RWPE2 (cell line): ENCODE data around the gene PITPNM3.

ENCODE experiments used
- ATAC-seq: fragments of 200-7000 bp; cut with Tn5 transposase; 3 replicates; pipeline ENCODE4 v1.9.1; 2021; ENCODE audit warnings: low read depth
- DNase-seq: peaks from one replicate; pipeline ENCODE4 v3.0.0-alpha.2; 2020; ENCODE audit warnings: low spot score
- H3K27ac ChIP-seq: fragments of 450-650 bp; 2 replicates; pipeline ENCODE4 v1.5.1; 2017; ENCODE audit warnings: mild to moderate bottlenecking; ENCODE audit not compliant: poor library complexity, severe bottlenecking
- H3K27me3 ChIP-seq: fragments of 250-450 bp; sonication (Bioruptor Pico); 2 replicates; pipeline ENCODE4 v1.5.1; 2021; ENCODE audit warnings: mild to moderate bottlenecking, moderate library complexity; ENCODE audit not compliant: insufficient read depth, poor library complexity, severe bottlenecking
- H3K36me3 ChIP-seq: fragments of 250-450 bp; sonication (Bioruptor Pico); 2 replicates; pipeline ENCODE4 v1.5.1; 2020; ENCODE audit warnings: low read depth, mild to moderate bottlenecking, moderate library complexity
- H3K4me1 ChIP-seq: fragments of 250-450 bp; sonication (Bioruptor Pico); 2 replicates; pipeline ENCODE4 v1.5.1; 2021; ENCODE audit warnings: mild to moderate bottlenecking, moderate library complexity; ENCODE audit not compliant: insufficient read depth, poor library complexity, severe bottlenecking
- H3K4me3 ChIP-seq: fragments of 250-450 bp; sonication (Bioruptor Pico); 2 replicates; pipeline ENCODE4 v1.5.1; 2021; ENCODE audit warnings: mild to moderate bottlenecking, moderate library complexity; ENCODE audit not compliant: severe bottlenecking
- H3K9me3 ChIP-seq: fragments of 250-450 bp; sonication (Bioruptor Pico); 2 replicates; pipeline ENCODE4 v1.5.1; 2021; ENCODE audit warnings: mild to moderate bottlenecking, moderate library complexity; ENCODE audit not compliant: severe bottlenecking
- TF ChIP-seq, protein P1 (sequence below): fragments of 450-650 bp; IDR thresholded peaks from one replicate; pipeline ENCODE4 v1.5.1; 2017; ENCODE audit warnings: mild to moderate bottlenecking, moderate library complexity; ENCODE audit not compliant: poor library complexity, severe bottlenecking

Gene PITPNM3

DNA sequence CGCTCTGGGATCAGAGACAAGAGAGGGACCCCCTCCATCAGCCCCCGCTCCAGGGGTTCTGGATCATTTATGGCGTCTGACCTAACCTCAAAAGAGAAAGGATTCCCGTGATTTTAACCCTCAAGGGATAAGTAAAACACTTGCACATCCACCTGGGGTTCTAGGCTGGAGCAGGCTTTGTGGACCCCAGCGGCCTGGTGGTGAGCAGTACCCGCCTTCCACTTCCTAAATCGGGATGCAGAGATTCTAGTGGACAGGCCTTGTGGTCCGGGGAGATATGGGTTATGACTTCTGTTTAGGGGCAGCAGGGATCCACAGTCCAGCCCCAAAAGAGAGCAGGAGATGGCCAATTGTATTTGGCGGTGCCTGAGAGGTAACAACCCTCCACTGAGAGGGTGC, 684 bp upstream of the PITPNM3 start:
- H3K4me3 ChIP-seq, result peak overlapping the region; percentile 71

DNA sequence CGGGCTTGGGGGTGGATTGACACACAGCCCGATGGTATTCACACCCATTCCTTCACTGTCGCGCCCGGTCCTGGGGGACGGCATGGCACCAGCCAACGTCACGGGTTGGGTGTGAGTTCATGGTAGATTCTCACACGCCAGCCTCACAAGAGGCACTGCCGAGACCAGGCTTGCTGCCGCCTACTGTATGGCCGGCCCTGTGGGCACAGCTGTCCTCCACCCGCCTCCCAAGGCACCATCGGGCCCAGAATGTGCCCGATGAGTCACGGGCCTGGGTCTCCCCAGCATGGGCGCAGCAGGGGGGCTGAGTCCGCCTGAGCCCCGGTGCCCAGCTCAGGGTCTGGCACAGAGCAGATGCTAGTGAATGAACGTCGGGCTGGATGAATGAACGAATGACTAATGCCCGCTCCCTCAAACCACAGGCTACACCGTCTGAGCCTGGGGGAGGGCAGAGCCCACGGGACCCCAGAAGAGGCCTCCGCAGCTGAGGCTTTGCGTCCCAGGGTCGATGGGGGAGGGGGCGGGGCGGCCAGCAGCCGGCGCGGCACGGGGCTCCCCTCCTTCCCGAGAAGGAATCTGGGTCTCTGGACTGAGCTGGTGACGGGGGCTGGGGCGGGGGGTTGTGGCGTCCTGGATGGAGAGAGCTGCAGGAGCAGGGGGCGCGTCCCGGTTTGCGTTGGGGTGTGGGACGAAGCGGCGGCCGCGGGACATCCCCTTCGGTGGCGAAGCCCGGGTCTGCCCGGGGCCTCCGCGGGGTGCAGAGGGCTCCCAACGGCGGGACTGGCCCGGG, 829 bp downstream of the PITPNM3 start:
- Histone ChIP-seq H3K4me3 (peak overlapping the region; percentile 71), H3K4me1 (peaks cover 35% of the 10 kb centered on the region), H3K9me3 (no peaks in the 10 kb centered on the region), H3K27me3 (no peaks in the 10 kb centered on the region), H3K27ac (peak overlapping the region; percentile 94), H3K36me3 (no peaks in the 10 kb centered on the region)
- DNase-seq, result no peak
- ATAC-seq, result peak; percentile 48
- TF ChIP-seq, protein P1, sequence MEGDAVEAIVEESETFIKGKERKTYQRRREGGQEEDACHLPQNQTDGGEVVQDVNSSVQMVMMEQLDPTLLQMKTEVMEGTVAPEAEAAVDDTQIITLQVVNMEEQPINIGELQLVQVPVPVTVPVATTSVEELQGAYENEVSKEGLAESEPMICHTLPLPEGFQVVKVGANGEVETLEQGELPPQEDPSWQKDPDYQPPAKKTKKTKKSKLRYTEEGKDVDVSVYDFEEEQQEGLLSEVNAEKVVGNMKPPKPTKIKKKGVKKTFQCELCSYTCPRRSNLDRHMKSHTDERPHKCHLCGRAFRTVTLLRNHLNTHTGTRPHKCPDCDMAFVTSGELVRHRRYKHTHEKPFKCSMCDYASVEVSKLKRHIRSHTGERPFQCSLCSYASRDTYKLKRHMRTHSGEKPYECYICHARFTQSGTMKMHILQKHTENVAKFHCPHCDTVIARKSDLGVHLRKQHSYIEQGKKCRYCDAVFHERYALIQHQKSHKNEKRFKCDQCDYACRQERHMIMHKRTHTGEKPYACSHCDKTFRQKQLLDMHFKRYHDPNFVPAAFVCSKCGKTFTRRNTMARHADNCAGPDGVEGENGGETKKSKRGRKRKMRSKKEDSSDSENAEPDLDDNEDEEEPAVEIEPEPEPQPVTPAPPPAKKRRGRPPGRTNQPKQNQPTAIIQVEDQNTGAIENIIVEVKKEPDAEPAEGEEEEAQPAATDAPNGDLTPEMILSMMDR, result no peak

More for the DNA sequence above, 684 bp upstream of the PITPNM3 start:
- peak overlapping the region; percentile 94 for H3K27ac ChIP-seq
- no peaks in the 10 kb centered on the region for H3K9me3 ChIP-seq
- ATAC-seq, result no peak
- DNase-seq, result no peak
- no peaks in the 10 kb centered on the region for H3K27me3 ChIP-seq
- H3K4me1 ChIP-seq, result peaks cover 24% of the 10 kb centered on the region
- TF ChIP-seq, protein P1, result no peak
- no peaks in the 10 kb centered on the region for H3K36me3 ChIP-seq

DNA sequence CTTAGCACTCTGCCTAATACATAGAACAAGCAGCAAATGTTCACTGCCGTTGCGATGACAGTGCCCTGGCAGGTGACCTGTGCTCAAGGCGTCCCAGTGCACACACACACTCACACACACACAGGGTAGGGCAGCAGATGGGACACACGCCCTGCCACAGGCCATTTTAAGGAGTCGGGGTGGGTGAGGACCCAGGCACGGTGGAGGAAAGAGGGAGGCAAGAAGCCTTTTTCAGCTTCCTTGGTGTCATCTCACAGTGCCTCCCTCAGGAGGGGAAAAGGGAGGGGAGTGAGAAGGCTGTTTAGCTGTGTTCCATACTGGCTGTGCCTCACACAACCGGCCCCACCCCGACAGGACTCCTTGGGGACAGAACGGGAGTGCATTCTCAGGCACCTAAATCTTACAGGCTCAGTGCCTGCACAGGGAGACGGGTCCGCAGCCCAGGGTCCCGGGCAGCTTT, 1.5 kb downstream of the PITPNM3 start:
- no peaks in the 10 kb centered on the region for H3K36me3 ChIP-seq
- TF ChIP-seq, protein P1, result no peak
- peaks cover 35% of the 10 kb centered on the region for H3K4me1 ChIP-seq
- ATAC-seq (no peak), DNase-seq (no peak)
- H3K9me3 ChIP-seq, result no peaks in the 10 kb centered on the region
- H3K27ac ChIP-seq, result peak overlapping the region; percentile 94
- H3K4me3 ChIP-seq, result peak overlapping the region; percentile 71
- no peaks in the 10 kb centered on the region for H3K27me3 ChIP-seq

DNA sequence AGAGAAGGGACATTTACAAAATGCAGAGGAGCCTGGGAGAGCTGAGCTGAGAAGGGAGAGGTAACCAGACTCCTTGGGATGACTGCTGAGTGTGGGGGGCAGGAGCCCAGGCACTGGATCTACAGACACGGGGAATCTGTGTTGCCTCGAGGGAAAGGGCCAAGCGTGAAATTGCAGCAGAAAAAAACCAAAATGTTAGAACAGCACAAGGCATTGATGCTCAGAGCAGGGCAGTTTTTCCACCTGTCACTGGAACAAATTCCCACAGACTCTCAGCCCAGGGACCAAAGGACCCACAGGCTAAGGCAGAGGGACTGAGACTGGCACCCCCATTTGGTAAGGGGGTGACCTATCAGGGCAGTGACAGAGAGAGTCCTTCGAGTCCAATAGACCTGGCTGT, 2.0 kb downstream of the PITPNM3 start:
- H3K4me1 ChIP-seq, result peaks cover 39% of the 10 kb centered on the region
- TF ChIP-seq, protein P1, result no peak
- H3K27ac ChIP-seq, result peak overlapping the region; percentile 94
- ATAC-seq (no peak), DNase-seq (no peak)
- no peaks in the 10 kb centered on the region for H3K27me3 ChIP-seq
- H3K36me3 ChIP-seq, result no peaks in the 10 kb centered on the region
- no peak overlapping the region for H3K4me3 ChIP-seq
- H3K9me3 ChIP-seq, result no peaks in the 10 kb centered on the region
